Stimulated activated CD8-positive, alpha-beta memory T cell treated with anti-CD3 and anti-CD28 coated beads, Interleukin-15, amount 100 ng/mL, for 1 hour (primary cell): ENCODE measurements around the gene RASAL2.
"Not testable (repeated sequence)": the region's sequence is repeated elsewhere in the genome, so short reads cannot be mapped to it uniquely, and the experiment has no call there.

Experiments used
- DNase-seq: peaks from one replicate; pipeline ENCODE4 v3.0.0-alpha.2; 2020; ENCODE audit warnings: low read depth

Gene RASAL2

GRCh38 chr1:178493301-178493741 lies 399.4 kb downstream of the RASAL2 start:
- DNase-seq, result no peak

GRCh38 chr1:178494569-178494971 lies 400.7 kb downstream of the RASAL2 start:
- no peak for DNase-seq

- no peak for DNase-seq
Observed at GRCh38 chr1:178495158-178495557, 401.3 kb downstream of the RASAL2 start.

- no peak for DNase-seq
Observed at GRCh38 chr1:178495741-178496409, 402.0 kb downstream of the RASAL2 start.

GRCh38 chr1:178496410-178497135 lies 402.7 kb downstream of the RASAL2 start, which contains the start of gene CLEC20A:
TSS of gene CLEC20A (minus strand) at chr1:178496964. CDS start at chr1:178496939, 25 bp downstream.
- no peak for DNase-seq

- DNase-seq, result no peak
Observed at GRCh38 chr1:178497903-178498478, 404.1 kb downstream of the RASAL2 start.

GRCh38 chr1:178498896-178499675 lies 405.2 kb downstream of the RASAL2 start:
- DNase-seq, result no peak

GRCh38 chr1:178500091-178500770 lies 406.3 kb downstream of the RASAL2 start:
- DNase-seq, result no peak

- no peak for DNase-seq
Observed at GRCh38 chr1:178500936-178501554, 407.1 kb downstream of the RASAL2 start.

GRCh38 chr1:178501705-178502329 lies 407.9 kb downstream of the RASAL2 start:
- peak; percentile 21 for DNase-seq

GRCh38 chr1:178502330-178502714 lies 408.4 kb downstream of the RASAL2 start:
- no peak for DNase-seq

- DNase-seq, result no peak
Observed at GRCh38 chr1:178502856-178503255, 409.0 kb downstream of the RASAL2 start.

GRCh38 chr1:178503316-178503715 lies 409.4 kb downstream of the RASAL2 start:
- DNase-seq, result not testable (repeated sequence)

GRCh38 chr1:178503849-178504248 lies 409.9 kb downstream of the RASAL2 start:
- no peak for DNase-seq

- no peak for DNase-seq
Observed at GRCh38 chr1:178504286-178504685, 410.4 kb downstream of the RASAL2 start.

- DNase-seq, result no peak
Observed at GRCh38 chr1:178506177-178506576, 412.3 kb downstream of the RASAL2 start.

GRCh38 chr1:178506669-178507068 lies 412.8 kb downstream of the RASAL2 start:
- no peak for DNase-seq

GRCh38 chr1:178509414-178510007 lies 415.6 kb downstream of the RASAL2 start:
- DNase-seq, result no peak

- DNase-seq, result no peak
Observed at GRCh38 chr1:178510155-178510554, 416.3 kb downstream of the RASAL2 start.

- no peak for DNase-seq
Observed at GRCh38 chr1:178512566-178513277, 418.8 kb downstream of the RASAL2 start, which contains the start of gene TEX35. TSS of gene TEX35 (plus strand) at chr1:178513109. CDS start at chr1:178513189, 80 bp downstream.
